PC-3 (cell line): ENCODE data around the gene PTPN5. TPM values are rescaled to one million over a fixed set of nuclear protein-coding genes. Genes with fewer than 3 reads are reported as not detected.

ENCODE experiments used
- ATAC-seq: fragments of 200-7000 bp; cut with Tn5 transposase; 2 replicates; pipeline ENCODE4 v1.9.1; 2020; ENCODE audit warnings: mild to moderate bottlenecking, moderate library complexity
- BruUV-seq: library from RNA; stranded (reverse); fragments of 400-500 nt; replicated peaks from 2 replicates; lab custom pipeline; 2021; lab: Mats Ljungman, UMichigan
- CTCF ChIA-PET: fragments of 300-600 bp; sonication (Branson Sonifier 250); formaldehyde crosslinking; loops from one replicate; lab custom pipeline; 2022; ENCODE audit warnings: antibody characterized with exemption; lab: Charles Lee
- POLR2A ChIA-PET: fragments of 300-600 bp; sonication (Branson Sonifier 250); formaldehyde crosslinking; loops from one replicate; lab custom pipeline; 2022; ENCODE audit warnings: antibody characterized with exemption; ENCODE audit not compliant: unreplicated experiment; lab: Charles Lee
- DNase-seq: peaks from one replicate; pipeline ENCODE4 v3.0.0-alpha.2; 2015
- H2AFZ ChIP-seq: fragments of 300-600 bp; sonication (generic); 2 replicates; pipeline ENCODE4 v1.6.0; 2016; ENCODE audit warnings: antibody characterized with exemption, low read length
- H3F3A ChIP-seq: fragments of 300-600 bp; sonication (generic); one replicate; pipeline ENCODE4 v1.6.0; 2017; ENCODE audit warnings: antibody characterized with exemption, low read length, control low read depth, mild to moderate bottlenecking; ENCODE audit not compliant: unreplicated experiment
- H3K27ac ChIP-seq: fragments of 300-600 bp; sonication (generic); 2 replicates; pipeline ENCODE4 v1.5.1; 2016; ENCODE audit warnings: mild to moderate bottlenecking, low read length
- H3K27me3 ChIP-seq: fragments of 300-600 bp; sonication (generic); 2 replicates; pipeline ENCODE4 v1.6.1; 2016; ENCODE audit warnings: low read length, mixed read lengths
- H3K36me3 ChIP-seq: fragments of 300-600 bp; sonication (generic); 2 replicates; pipeline ENCODE4 v1.6.1; 2016; ENCODE audit warnings: low read depth, mixed run types, low read length, mixed read lengths
- H3K4me1 ChIP-seq: fragments of 300-600 bp; sonication (generic); 2 replicates; pipeline ENCODE4 v1.5.1; 2016; ENCODE audit warnings: low read length; ENCODE audit not compliant: insufficient read depth
- H3K4me2 ChIP-seq: fragments of 300-600 bp; sonication (generic); 2 replicates; pipeline ENCODE4 v1.6.0; 2016; ENCODE audit warnings: low read length
- H3K4me3 ChIP-seq: fragments of 300-600 bp; sonication (generic); 2 replicates; pipeline ENCODE4 v1.5.1; 2016; ENCODE audit warnings: mild to moderate bottlenecking, low read length, mixed read lengths
- H3K79me2 ChIP-seq: fragments of 300-600 bp; sonication (generic); 2 replicates; pipeline ENCODE4 v1.6.1; 2017; ENCODE audit warnings: low read length, mixed read lengths
- H3K9ac ChIP-seq: fragments of 300-600 bp; sonication (generic); 2 replicates; pipeline ENCODE4 v1.6.0; 2016; ENCODE audit warnings: mild to moderate bottlenecking, low read length
- H3K9me2 ChIP-seq: fragments of 300-600 bp; sonication (generic); replicated peaks from 2 replicates; pipeline ENCODE4 v1.6.1; 2016; ENCODE audit warnings: mixed run types, low read length, mixed read lengths
- H3K9me3 ChIP-seq: fragments of 300-600 bp; sonication (generic); 2 replicates; pipeline ENCODE4 v1.6.1; 2016; ENCODE audit warnings: low read length, mixed read lengths
- H4K20me1 ChIP-seq: fragments of 300-600 bp; sonication (generic); 2 replicates; pipeline ENCODE4 v1.6.1; 2016; ENCODE audit warnings: low read length, mixed read lengths
- CTCF ChIP-seq: fragments of 300-600 bp; sonication (generic); conservative IDR thresholded peaks from 2 replicates; pipeline ENCODE4 v1.5.1; 2017; ENCODE audit warnings: antibody characterized with exemption, low read depth, mild to moderate bottlenecking, low read length
- EZH2 ChIP-seq: fragments of 300-600 bp; sonication (generic); IDR thresholded peaks from one replicate; pipeline ENCODE4 v1.6.1; 2017; ENCODE audit warnings: antibody characterized with exemption, mild to moderate bottlenecking, low read length; ENCODE audit not compliant: unreplicated experiment
- EZH2phosphoT487 ChIP-seq: fragments of 300-600 bp; sonication (generic); IDR thresholded peaks from 2 replicates; pipeline ENCODE4 v1.6.1; 2018; ENCODE audit warnings: mild to moderate bottlenecking, antibody characterized with exemption, low read length, borderline replicate concordance
- intact Hi-C: fragments of 100-400 bp; cut with micrococcal nuclease; formaldehyde crosslinking; loops from 2 replicates; pipeline ENCODE4 v1.9.0; 2023
- total RNA-seq: library from RNA; depleted of rRNA; stranded (reverse); fragments of >200 nt; gene quantifications from 2 replicates; pipeline ENCODE4 v1.2.3, GENCODE V29; 2014

Gene PTPN5
- total RNA-seq, 1 experiment from 2014 or later: 0.95 TPM

- H3K27me3 ChIP-seq: no peaks in the 10 kb centered on the region
- no peak for TF ChIP-seq EZH2phosphoT487
- TF ChIP-seq CTCF: peak; percentile 92
- no peak for TF ChIP-seq EZH2
- no peaks in the 10 kb centered on the region for H3K9me2 ChIP-seq
- DNase-seq: peak; percentile 79
- H3K36me3 ChIP-seq: no peaks in the 10 kb centered on the region
- H3K4me2 ChIP-seq: no peak overlapping the region
- CTCF ChIA-PET: interaction anchor here (0.5 kb wide), 1 partner anchor 56 kb away, joined by 3 read pairs; no protein-coding TSS in a partner anchor
- H3K79me2 ChIP-seq: no peaks in the 10 kb centered on the region
- peak; percentile 97 for ATAC-seq
- no peaks in the 10 kb centered on the region for H4K20me1 ChIP-seq
- no peak overlapping the region for H2AFZ ChIP-seq
- no peak overlapping the region for H3K9ac ChIP-seq
- POLR2A ChIA-PET: no interaction called here
- no peaks in the 10 kb centered on the region for H3F3A ChIP-seq
- intact Hi-C loops: loop anchor here (1.0 kb wide), 2 partner anchors 27 to 78 kb away; no protein-coding TSS in a partner anchor
- no peak overlapping the region for H3K4me3 ChIP-seq
- no peak overlapping the region for H3K27ac ChIP-seq
- H3K4me1 ChIP-seq: 0 out of 2 replicates have a peak, but pooled peaks cover 4% of the 10 kb centered on the region
- no TSS peak for BruUV-seq
- H3K9me3 ChIP-seq: no peaks in the 10 kb centered on the region
Observed at GRCh38 chr11:18775492-18776292, 15.9 kb downstream of the PTPN5 start.

- TF ChIP-seq EZH2 (no peak), EZH2phosphoT487 (no peak), CTCF (no peak)
- no peak overlapping the region for H3K4me2 ChIP-seq
- POLR2A ChIA-PET: no interaction called here
- ATAC-seq: no peak
- no peaks in the 10 kb centered on the region for H3K9me3 ChIP-seq
- no peak overlapping the region for H2AFZ ChIP-seq
- H3K4me1 ChIP-seq: no peaks in the 10 kb centered on the region
- no peak overlapping the region for H3K9ac ChIP-seq
- intact Hi-C loops: loop anchor here (1.0 kb wide), 2 partner anchors 28 to 78 kb away; no protein-coding TSS in a partner anchor
- H3K36me3 ChIP-seq: no peaks in the 10 kb centered on the region
- no peaks in the 10 kb centered on the region for H3K27me3 ChIP-seq
- H3K4me3 ChIP-seq: no peak overlapping the region
- H3K9me2 ChIP-seq: no peaks in the 10 kb centered on the region
- no peaks in the 10 kb centered on the region for H4K20me1 ChIP-seq
- no peaks in the 10 kb centered on the region for H3K79me2 ChIP-seq
- no peak for DNase-seq
- H3K27ac ChIP-seq: no peak overlapping the region
- H3F3A ChIP-seq: no peaks in the 10 kb centered on the region
- no TSS peak for BruUV-seq
- CTCF ChIA-PET: no interaction called here
Observed at GRCh38 chr11:18774801-18775200, 16.8 kb downstream of the PTPN5 start.

- Histone ChIP-seq H2AFZ (no peak overlapping the region), H3K79me2 (no peaks in the 10 kb centered on the region), H3K27ac (no peak overlapping the region), H3K27me3 (no peaks in the 10 kb centered on the region), H3K36me3 (no peaks in the 10 kb centered on the region), H3K9me3 (no peaks in the 10 kb centered on the region), H3K9me2 (no peaks in the 10 kb centered on the region), H3F3A (no peaks in the 10 kb centered on the region), H3K9ac (no peak overlapping the region), H3K4me3 (no peak overlapping the region), H3K4me1 (no peaks in the 10 kb centered on the region), H4K20me1 (no peaks in the 10 kb centered on the region), H3K4me2 (no peak overlapping the region)
- ChIA-PET POLR2A (no interaction called here), CTCF (no interaction called here)
- no peak for DNase-seq
- TF ChIP-seq CTCF: no peak
- intact Hi-C loops: no loop called here
- BruUV-seq: no TSS peak
- ATAC-seq: no peak
Observed at GRCh38 chr11:18773681-18774080, 17.9 kb downstream of the PTPN5 start.
